H9 (cell line): Measurements from ENCODE around the gene GPR137B. TPM values are rescaled to one million over a fixed set of nuclear protein-coding genes. Genes with fewer than 3 reads are reported as not detected.

Experiments used
- DNase-seq: peaks from one replicate; pipeline ENCODE4 v3.0.0-alpha.2; 2017
- H2AFZ ChIP-seq: one replicate; pipeline ENCODE4 v1.6.1; 2013; ENCODE audit warnings: mild to moderate bottlenecking, low read length, control low read depth, moderate library complexity
- H2AK5ac ChIP-seq: 2 replicates; pipeline ENCODE4 v1.6.1; 2013; ENCODE audit warnings: low read length, control low read depth, mixed read lengths; ENCODE audit not compliant: insufficient read length
- H2BK120ac ChIP-seq: one replicate; pipeline ENCODE4 v1.6.1; 2013; ENCODE audit warnings: low read depth, mild to moderate bottlenecking, low read length, control low read depth, inconsistent platforms; ENCODE audit not compliant: poor library complexity, severe bottlenecking
- H2BK12ac ChIP-seq: 2 replicates; pipeline ENCODE4 v1.6.1; 2013; ENCODE audit warnings: low read length, control low read depth, mixed read lengths, low read depth; ENCODE audit not compliant: insufficient read length
- H2BK15ac ChIP-seq: 2 replicates; pipeline ENCODE4 v1.6.1; 2013; ENCODE audit warnings: low read depth, low read length, control low read depth
- H2BK20ac ChIP-seq: one replicate; pipeline ENCODE4 v1.6.1; 2013; ENCODE audit warnings: low read depth, mild to moderate bottlenecking, low read length, control low read depth, inconsistent platforms; ENCODE audit not compliant: poor library complexity, severe bottlenecking
- H2BK5ac ChIP-seq: 2 replicates; pipeline ENCODE4 v1.6.1; 2013; ENCODE audit warnings: low read length, control low read depth, mixed read lengths; ENCODE audit not compliant: insufficient read length
- H3K14ac ChIP-seq: 2 replicates; pipeline ENCODE4 v1.6.1; 2013; ENCODE audit warnings: low read length, control low read depth; ENCODE audit not compliant: insufficient read depth
- H3K18ac ChIP-seq: 2 replicates; pipeline ENCODE4 v1.6.1; 2013; ENCODE audit warnings: low read depth, mild to moderate bottlenecking, mixed read lengths, low read length, control low read depth; ENCODE audit not compliant: insufficient read length
- H3K23ac ChIP-seq: 2 replicates; pipeline ENCODE4 v1.6.1; 2013; ENCODE audit warnings: low read length, control low read depth, mixed read lengths, low read depth; ENCODE audit not compliant: insufficient read length
- H3K23me2 ChIP-seq: 2 replicates; pipeline ENCODE4 v1.6.1; 2013; ENCODE audit warnings: low read depth, mild to moderate bottlenecking, mixed read lengths, low read length, control low read depth; ENCODE audit not compliant: insufficient read length, poor library complexity, severe bottlenecking
- H3K27ac ChIP-seq: 2 replicates; pipeline ENCODE4 v1.5.1; 2013; ENCODE audit warnings: low read length, control low read depth, mixed read lengths, low read depth; ENCODE audit not compliant: insufficient read length
- H3K27me3 ChIP-seq: 2 replicates; pipeline ENCODE4 v1.6.1; 2013; ENCODE audit warnings: low read length, control low read depth, inconsistent platforms; ENCODE audit not compliant: insufficient read depth
- H3K4ac ChIP-seq: 2 replicates; pipeline ENCODE4 v1.6.1; 2013; ENCODE audit warnings: low read depth, mild to moderate bottlenecking, control low read depth, inconsistent platforms, low read length, moderate library complexity
- H3K4me1 ChIP-seq: 2 replicates; pipeline ENCODE4 v1.6.1; 2013; ENCODE audit warnings: low read length, control low read depth, inconsistent platforms; ENCODE audit not compliant: insufficient read depth
- H3K4me2 ChIP-seq: 2 replicates; pipeline ENCODE4 v1.6.1; 2013; ENCODE audit warnings: low read length, control low read depth, mixed read lengths; ENCODE audit not compliant: insufficient read length, insufficient read depth
- H3K56ac ChIP-seq: 2 replicates; pipeline ENCODE4 v1.6.1; 2013; ENCODE audit warnings: low read depth, mild to moderate bottlenecking, mixed read lengths, low read length, control low read depth; ENCODE audit not compliant: insufficient read length
- H3K79me1 ChIP-seq: 2 replicates; pipeline ENCODE4 v1.6.1; 2013; ENCODE audit warnings: low read depth, mild to moderate bottlenecking, moderate library complexity, low read length, control low read depth, inconsistent platforms; ENCODE audit not compliant: insufficient read depth, poor library complexity, severe bottlenecking
- H3K79me2 ChIP-seq: 2 replicates; pipeline ENCODE4 v1.6.1; 2013; ENCODE audit warnings: low read length, control low read depth, inconsistent platforms; ENCODE audit not compliant: insufficient read depth
- H3K9ac ChIP-seq: 2 replicates; pipeline ENCODE4 v1.6.1; 2013; ENCODE audit warnings: low read length, control low read depth, mixed read lengths; ENCODE audit not compliant: insufficient read length; ENCODE audit errors: extremely low read depth
- H3K9me3 ChIP-seq: one replicate; pipeline ENCODE4 v1.6.1; 2013; ENCODE audit warnings: low read depth, low read length, inconsistent platforms; ENCODE audit not compliant: control insufficient read depth
- H3T11ph ChIP-seq: one replicate; pipeline ENCODE4 v1.6.1; 2013; ENCODE audit warnings: mild to moderate bottlenecking, low read length, control low read depth, inconsistent platforms
- H4K20me1 ChIP-seq: one replicate; pipeline ENCODE4 v1.6.1; 2013; ENCODE audit not compliant: control insufficient read depth, insufficient read length, insufficient read depth
- H4K5ac ChIP-seq: 2 replicates; pipeline ENCODE4 v1.6.1; 2013; ENCODE audit warnings: low read depth, mild to moderate bottlenecking, mixed read lengths, low read length, control low read depth; ENCODE audit not compliant: insufficient read length
- H4K8ac ChIP-seq: replicated peaks from 2 replicates; pipeline ENCODE4 v1.6.1; 2013; ENCODE audit warnings: low read length, control low read depth, mixed read lengths, low read depth; ENCODE audit not compliant: insufficient read length
- H4K91ac ChIP-seq: 2 replicates; pipeline ENCODE4 v1.6.1; 2013; ENCODE audit warnings: low read depth, mild to moderate bottlenecking, moderate library complexity, mixed read lengths, low read length, control low read depth; ENCODE audit not compliant: insufficient read length
- H3K27ac Mint-ChIP-seq, 3 experiments: 2 replicates in 2 of 3; 3 replicates in 1 of 3; pipeline ENCODE4 v1.8.0; 2020 to 2021; ENCODE audit warnings: mixed read lengths in 3 of 3, mild to moderate bottlenecking in 1 of 3, moderate library complexity in 1 of 3
- H3K27me3 Mint-ChIP-seq: 2 replicates; pipeline ENCODE4 v1.8.0; 2021; ENCODE audit warnings: low read depth, mild to moderate bottlenecking, moderate library complexity, mixed read lengths
- H3K36me3 Mint-ChIP-seq, 3 experiments: 2 replicates in 2 of 3; 3 replicates in 1 of 3; pipeline ENCODE4 v1.8.0; 2020 to 2021; ENCODE audit warnings: low read depth in 3 of 3, mixed read lengths in 3 of 3; ENCODE audit not compliant: insufficient read depth in 1 of 3
- H3K4me1 Mint-ChIP-seq, 2 experiments: 2 replicates each; pipeline ENCODE4 v1.8.0; 2020; ENCODE audit warnings: mixed read lengths in 2 of 2
- H3K4me3 Mint-ChIP-seq, 2 experiments: 2 replicates in 1 of 2; 3 replicates in 1 of 2; pipeline ENCODE4 v1.8.0; 2020 to 2021; ENCODE audit warnings: mild to moderate bottlenecking in 2 of 2, mixed read lengths in 2 of 2, moderate library complexity in 1 of 2
- H3K9me3 Mint-ChIP-seq, 2 experiments: 2 replicates in 1 of 2; 3 replicates in 1 of 2; pipeline ENCODE4 v1.8.0; 2020; ENCODE audit warnings: mild to moderate bottlenecking in 2 of 2, mixed read lengths in 2 of 2, moderate library complexity in 1 of 2
- CTCF ChIP-seq: fragments of 200-600 bp; sonication (generic); conservative IDR thresholded peaks from 3 replicates; pipeline ENCODE4 v1.8.0; 2021; ENCODE audit warnings: antibody characterized with exemption, mild to moderate bottlenecking
- WGBS: extraction: QIAGEN DNeasy Blood & Tissue Kit; methylation state at CpG from one replicate; pipeline ENCODE4 v1.1.7; 2013; ENCODE audit warnings: missing lambda C conversion rate, low lambda C conversion rate, mixed read lengths; ENCODE audit not compliant: insufficient read length; ENCODE audit errors: extremely low coverage; 5-methylcytosine and 5-hydroxymethylcytosine counted together
- total RNA-seq: library from RNA; stranded (reverse); gene quantifications from 2 replicates; pipeline ENCODE4 v1.2.1, GENCODE V29; 2021

The GPR137B gene
- total RNA-seq, 1 experiment from 2014 or later, result 5.9 TPM

- no peak overlapping the region for H2BK20ac ChIP-seq
- H2BK120ac ChIP-seq, result no peak overlapping the region
- no peak overlapping the region for H3K4ac ChIP-seq
- no peak overlapping the region for H4K8ac ChIP-seq
- no peak overlapping the region for H2BK5ac ChIP-seq
- Mint-ChIP-seq H3K27ac (no peak overlapping the region), H3K4me1 (peaks cover 15 to 34% of the 10 kb centered on the region in 2 experiments), H3K9me3 (no peaks in the 10 kb centered on the region; a peak in 1 of 5 replicates), H3K4me3 (no peak overlapping the region), H3K27me3 (no peaks in the 10 kb centered on the region; the same call in 1 of the 2 replicates), H3K36me3 (peaks cover 0 to 4% (median 0%) of the 10 kb centered on the region in 3 experiments; a peak in 2 of 7 replicates)
- no peaks in the 10 kb centered on the region for H3K79me1 ChIP-seq
- H3K4me2 ChIP-seq, result no peak overlapping the region
- no peaks in the 10 kb centered on the region; the same call in 1 of the 2 replicates for H3K79me2 ChIP-seq
- H2AFZ ChIP-seq, result no peak overlapping the region
- H3K14ac ChIP-seq, result no peak overlapping the region
- TF ChIP-seq CTCF, result no peak
- H3K23ac ChIP-seq, result no peak overlapping the region
- no peak overlapping the region for H4K5ac ChIP-seq
- H3K27ac ChIP-seq, result no peak overlapping the region
- H3K27me3 ChIP-seq, result no peaks in the 10 kb centered on the region
- peaks cover 2% of the 10 kb centered on the region for H4K20me1 ChIP-seq
- H2BK12ac ChIP-seq, result no peak overlapping the region
- no peak overlapping the region for H3K18ac ChIP-seq
- no peak overlapping the region for H3K9ac ChIP-seq
- no peak overlapping the region for H3T11ph ChIP-seq
- no peak overlapping the region for H4K91ac ChIP-seq
- no peak overlapping the region for H3K56ac ChIP-seq
- no peak overlapping the region for H2AK5ac ChIP-seq
- no peaks in the 10 kb centered on the region for H3K9me3 ChIP-seq
- no CpG with 5 or more reads among the region's 5 CpGs for WGBS
- no peak for DNase-seq
- no peaks in the 10 kb centered on the region for H3K23me2 ChIP-seq
- H3K4me1 ChIP-seq, result no peaks in the 10 kb centered on the region
- H2BK15ac ChIP-seq, result no peak overlapping the region
Measured at GRCh38 chr1:236150986-236151385, 8.6 kb downstream of the GPR137B start.
